OCI-LY7 (cell line): ENCODE data around the gene RUVBL1. TPM values are rescaled to one million over a fixed set of nuclear protein-coding genes. Genes with fewer than 3 reads are reported as not detected.

Source experiments
- BruUV-seq: library from RNA; stranded (reverse); fragments of 400-500 nt; replicated peaks from 2 replicates; lab custom pipeline; 2021; lab: Mats Ljungman, UMichigan
- CTCF ChIA-PET: fragments of 300-600 bp; sonication (Branson Sonifier 250); formaldehyde crosslinking; loops from one replicate; lab custom pipeline; 2022; ENCODE audit warnings: antibody characterized with exemption; ENCODE audit not compliant: unreplicated experiment; lab: Charles Lee
- POLR2A ChIA-PET: fragments of 300-600 bp; sonication (Branson Sonifier 250); formaldehyde crosslinking; loops from one replicate; lab custom pipeline; 2022; ENCODE audit warnings: antibody characterized with exemption; lab: Charles Lee
- DNase-seq: peaks from one replicate; pipeline ENCODE4 v3.0.0-alpha.2; 2015; ENCODE audit warnings: low spot score
- H2AFZ ChIP-seq: fragments of 200-600 bp; sonication (generic), shearing (Covaris generic); 2 replicates; pipeline ENCODE4 v1.6.1; 2014; ENCODE audit warnings: mild to moderate bottlenecking, antibody characterized with exemption, low read length, moderate library complexity
- H3K27ac ChIP-seq: fragments of 200-600 bp; sonication (generic); 2 replicates; pipeline ENCODE4 v1.5.1; 2014; ENCODE audit warnings: mixed run types, low read depth, mild to moderate bottlenecking, moderate library complexity, low read length, inconsistent platforms; ENCODE audit not compliant: poor library complexity, severe bottlenecking
- H3K36me3 ChIP-seq: fragments of 200-600 bp; sonication (generic); 2 replicates; pipeline ENCODE4 v1.6.1; 2014; ENCODE audit warnings: mild to moderate bottlenecking, antibody characterized with exemption, low read length, moderate library complexity, mixed read lengths; ENCODE audit not compliant: insufficient read depth
- H3K4me1 ChIP-seq: fragments of 200-600 bp; sonication (generic); 2 replicates; pipeline ENCODE4 v1.5.1; 2014; ENCODE audit warnings: mild to moderate bottlenecking, low read length; ENCODE audit not compliant: insufficient read depth, poor library complexity, severe bottlenecking
- H3K4me2 ChIP-seq: fragments of 200-600 bp; sonication (generic); 2 replicates; pipeline ENCODE4 v1.6.1; 2014; ENCODE audit warnings: mild to moderate bottlenecking, low read length
- H3K4me3 ChIP-seq: fragments of 200-600 bp; sonication (generic); 2 replicates; pipeline ENCODE4 v1.5.1; 2014; ENCODE audit warnings: mild to moderate bottlenecking, low read depth, low read length; ENCODE audit not compliant: poor library complexity, severe bottlenecking
- H3K79me2 ChIP-seq: fragments of 200-600 bp; sonication (generic); 2 replicates; pipeline ENCODE4 v1.6.1; 2016; ENCODE audit warnings: low read depth, mild to moderate bottlenecking, low read length, moderate library complexity, mixed read lengths; ENCODE audit not compliant: insufficient read depth
- H3K9me2 ChIP-seq: fragments of 200-600 bp; sonication (generic); 2 replicates; pipeline ENCODE4 v1.6.1; 2016; ENCODE audit warnings: mild to moderate bottlenecking, low read length, mixed read lengths; ENCODE audit not compliant: insufficient read depth
- H3K9me3 ChIP-seq: fragments of 200-600 bp; sonication (generic); 2 replicates; pipeline ENCODE4 v1.6.1; 2014; ENCODE audit warnings: mild to moderate bottlenecking, mixed run types, low read length, mixed read lengths
- H4K20me1 ChIP-seq: fragments of 200-600 bp; sonication (generic); 2 replicates; pipeline ENCODE4 v1.6.1; 2014; ENCODE audit warnings: mild to moderate bottlenecking, antibody characterized with exemption, low read length, moderate library complexity, mixed read lengths; ENCODE audit not compliant: insufficient read depth
- CTCF ChIP-seq: fragments of 200-600 bp; sonication (generic); conservative IDR thresholded peaks from 2 replicates; pipeline ENCODE4 v1.5.1; 2014; ENCODE audit warnings: mild to moderate bottlenecking, antibody characterized with exemption, low read length, moderate library complexity, mixed read lengths
- EZH2phosphoT487 ChIP-seq: fragments of 200-600 bp; sonication (generic); IDR thresholded peaks from 2 replicates; pipeline ENCODE4 v1.6.1; 2018; ENCODE audit warnings: low read depth, borderline replicate concordance, mild to moderate bottlenecking, mixed run types, antibody characterized with exemption, low read length, moderate library complexity, mixed read lengths
- intact Hi-C: fragments of 100-400 bp; cut with micrococcal nuclease; formaldehyde crosslinking; loops from one replicate; pipeline ENCODE4 v1.10.0; 2022; ENCODE audit not compliant: unreplicated experiment
- total RNA-seq, 2 experiments: library from RNA; depleted of rRNA in 1 of 2; stranded (reverse); fragments of >200 nt in 1 of 2; shearing (Covaris generic) in 1 of 2; gene quantifications; 2 replicates each; pipeline ENCODE4 v1.2.3, GENCODE V29; 2014 to 2022

The RUVBL1 gene
- total RNA-seq, 2 experiments from 2014 or later = 91.4 to 103 TPM

- peaks cover under 1% of the 10 kb centered on the region for H3K4me1 ChIP-seq
- no peaks in the 10 kb centered on the region for H3K9me2 ChIP-seq
- peaks cover 3% of the 10 kb centered on the region; the same call in 1 of the 2 replicates for H4K20me1 ChIP-seq
- no peak overlapping the region for H3K27ac ChIP-seq
- peaks cover 95% of the 10 kb centered on the region for H3K36me3 ChIP-seq
- BruUV-seq = no TSS peak
- no peak for TF ChIP-seq EZH2phosphoT487
- TF ChIP-seq CTCF = no peak
- no peak overlapping the region for H2AFZ ChIP-seq
- ChIA-PET CTCF (no interaction called here), POLR2A (no interaction called here)
- intact Hi-C loops = no loop called here
- H3K9me3 ChIP-seq = no peaks in the 10 kb centered on the region
- no peak overlapping the region for H3K4me3 ChIP-seq
- H3K4me2 ChIP-seq = no peak overlapping the region
- DNase-seq = no peak
- peaks cover 4% of the 10 kb centered on the region; the same call in 1 of the 2 replicates for H3K79me2 ChIP-seq
Measured at GRCh38 chr3:128060473-128061381, 62.9 kb downstream of the RUVBL1 start.

- no peak for DNase-seq
- ChIA-PET POLR2A (interaction anchor here (1.0 kb wide), 1 partner anchor 39 kb away, joined by 4 read pairs; no protein-coding TSS in a partner anchor), CTCF (no interaction called here)
- Histone ChIP-seq H3K36me3 (peaks cover 81% of the 10 kb centered on the region), H3K4me3 (no peak overlapping the region), H3K27ac (no peak overlapping the region), H3K9me2 (no peaks in the 10 kb centered on the region), H3K4me2 (no peak overlapping the region), H3K4me1 (peaks cover 28% of the 10 kb centered on the region), H2AFZ (no peak overlapping the region), H3K79me2 (peaks cover 37% of the 10 kb centered on the region), H4K20me1 (peaks cover 19% of the 10 kb centered on the region), H3K9me3 (no peaks in the 10 kb centered on the region)
- TF ChIP-seq EZH2phosphoT487 = no peak
- TF ChIP-seq CTCF = no peak
- BruUV-seq = no TSS peak
- intact Hi-C loops = no loop called here
Measured at GRCh38 chr3:128056258-128056657, 67.4 kb downstream of the RUVBL1 start.

GRCh38 chr3:128054367-128054766, 69.2 kb downstream of the RUVBL1 start:
- peaks cover 62% of the 10 kb centered on the region for H3K36me3 ChIP-seq
- ChIA-PET CTCF (interaction anchor here (1.4 kb wide), 1 partner anchor 12 kb away, joined by 3 read pairs; no protein-coding TSS in a partner anchor), POLR2A (no interaction called here)
- no peak for TF ChIP-seq EZH2phosphoT487
- TF ChIP-seq CTCF = no peak
- no peak overlapping the region for H2AFZ ChIP-seq
- H3K4me1 ChIP-seq = peaks cover 31% of the 10 kb centered on the region
- peak overlapping the region; percentile 88 for H3K4me3 ChIP-seq
- H3K79me2 ChIP-seq = peaks cover 37% of the 10 kb centered on the region
- no peaks in the 10 kb centered on the region for H3K9me3 ChIP-seq
- no peaks in the 10 kb centered on the region for H3K9me2 ChIP-seq
- peaks cover 19% of the 10 kb centered on the region for H4K20me1 ChIP-seq
- no peak for DNase-seq
- peak overlapping the region; percentile 86 for H3K4me2 ChIP-seq
- no TSS peak for BruUV-seq
- no peak overlapping the region for H3K27ac ChIP-seq
- intact Hi-C loops = loop anchor here (5.0 kb wide), 3 partner anchors 68 to 462 kb away; partner anchors contain the start of genes RUVBL1 and TPRA1
